A549 (cell line): Measurements from ENCODE around the gene ERMAP. TPM values are rescaled to one million over a fixed set of nuclear protein-coding genes. Genes with fewer than 3 reads are reported as not detected.

Experiments
- ATAC-seq, 2 experiments: fragments of 200-7000 bp in 1 of 2; fragments of >200 bp in 1 of 2; cut with Nextera tagmentation in 1 of 2; cut with Tn5 transposase in 1 of 2; 3 replicates each; pipeline versions ENCODE4 v1.8.0 to v1.9.1; 2018 to 2020; ENCODE audit warnings: mild to moderate bottlenecking in 1 of 2, moderate library complexity in 1 of 2
- CTCF ChIA-PET: fragments of 300-600 bp; sonication (Branson Sonifier 250); formaldehyde crosslinking; extraction: SDS; loops from one replicate; lab custom pipeline; 2021; ENCODE audit warnings: antibody characterized with exemption, inconsistent platforms; lab: Yijun Ruan, JAX
- POLR2A ChIA-PET: fragments of 350-600 bp; formaldehyde crosslinking; extraction: SDS; loops from one replicate; lab custom pipeline; 2021; ENCODE audit warnings: antibody characterized with exemption, inconsistent platforms; lab: Yijun Ruan, JAX
- DNase-seq, 2 experiments: peaks; one replicate each; pipeline versions ENCODE4 v3.0.0 to v3.0.0-alpha.2; 2011 to 2016; ENCODE audit warnings: low read depth in 1 of 2, low spot score in 1 of 2
- FAIRE-seq: peaks from 2 replicates; lab custom pipeline; 2011; peaks lifted over from hg19 to GRCh38; lab: Jason Lieb, UNC
- H3K27ac ChIP-seq, 2 experiments: fragments of >200 bp; sonication (Bioruptor Twin); formaldehyde crosslinking; 3 replicates each; pipeline ENCODE4 v1.5.1; 2016 to 2017
- H3K4me1 ChIP-seq: fragments of >200 bp; sonication (Bioruptor Twin); formaldehyde crosslinking; 3 replicates; pipeline ENCODE4 v1.6.1; 2016
- H3K4me2 ChIP-seq: fragments of >200 bp; sonication (Bioruptor Twin); formaldehyde crosslinking; 3 replicates; pipeline ENCODE4 v1.6.1; 2016
- H3K4me3 ChIP-seq: fragments of >200 bp; sonication (Bioruptor Twin); formaldehyde crosslinking; 3 replicates; pipeline ENCODE4 v1.5.1; 2016
- H3K9me3 ChIP-seq: fragments of >200 bp; sonication (Bioruptor Twin); formaldehyde crosslinking; 3 replicates; pipeline ENCODE4 v1.6.1; 2016
- CBX2 ChIP-seq: fragments of 200-600 bp; sonication (generic); IDR thresholded peaks from 2 replicates; pipeline ENCODE4 v1.6.1; 2016; ENCODE audit warnings: low read depth, mild to moderate bottlenecking, borderline replicate concordance
- CBX8 ChIP-seq: fragments of 200-600 bp; sonication (generic); IDR thresholded peaks from 2 replicates; pipeline ENCODE4 v1.6.1; 2016
- CEBPB ChIP-seq, 2 experiments: fragments of >200 bp in 1 of 2; sonication (Bioruptor Twin) in 1 of 2; formaldehyde crosslinking in 1 of 2; IDR thresholded peaks; 2 replicates each; pipeline ENCODE4 v1.6.1; 2012 to 2016
- EHF ChIP-seq: fragments of 250-450 bp; sonication (Bioruptor Pico); IDR thresholded peaks from 2 replicates; pipeline ENCODE4 v1.5.0; 2020; ENCODE audit warnings: mild to moderate bottlenecking
- EHMT2 ChIP-seq: fragments of 200-600 bp; sonication (generic); IDR thresholded peaks from 2 replicates; pipeline ENCODE4 v1.6.1; 2016; ENCODE audit warnings: antibody characterized with exemption, low read depth, mild to moderate bottlenecking, moderate library complexity
- FOSL2 ChIP-seq, 2 experiments: fragments of 450-650 bp in 1 of 2; fragments of >200 bp in 1 of 2; sonication (Bioruptor Twin) in 1 of 2; formaldehyde crosslinking; IDR thresholded peaks; 2 replicates each; pipeline versions ENCODE4 v1.5.0 to v1.6.1; 2016 to 2020; ENCODE audit warnings: mild to moderate bottlenecking in 1 of 2, moderate library complexity in 1 of 2
- HEYL ChIP-seq: fragments of 250-450 bp; sonication (Bioruptor Pico); IDR thresholded peaks from 2 replicates; pipeline ENCODE4 v1.8.0; 2021; ENCODE audit warnings: mild to moderate bottlenecking, moderate library complexity
- HOXB13 ChIP-seq: fragments of 250-450 bp; sonication (Bioruptor Pico); IDR thresholded peaks from 2 replicates; pipeline ENCODE4 v1.5.0; 2020; ENCODE audit warnings: low read depth, mild to moderate bottlenecking, moderate library complexity
- JUN ChIP-seq, 2 experiments: fragments of >200 bp; sonication (Bioruptor Twin); formaldehyde crosslinking; IDR thresholded peaks; 2 replicates in 1 of 2; 3 replicates in 1 of 2; pipeline ENCODE4 v1.6.1; 2016 to 2017
- KDM5A ChIP-seq: fragments of 200-600 bp; sonication (generic); IDR thresholded peaks from 2 replicates; pipeline ENCODE4 v1.6.1; 2016; ENCODE audit warnings: antibody characterized with exemption, mild to moderate bottlenecking
- MAFK ChIP-seq: fragments of 450-650 bp; IDR thresholded peaks from 2 replicates; pipeline ENCODE4 v1.6.1; 2014; ENCODE audit not compliant: partially characterized antibody
- NPAS2 ChIP-seq: fragments of 250-450 bp; sonication (Bioruptor Pico); IDR thresholded peaks from 2 replicates; pipeline ENCODE4 v1.8.0; 2022; ENCODE audit warnings: mild to moderate bottlenecking, moderate library complexity, borderline replicate concordance
- POLR2A ChIP-seq: IDR thresholded peaks from 2 replicates; pipeline ENCODE4 v1.6.1; 2012; ENCODE audit warnings: mild to moderate bottlenecking, low read length
- RAD21 ChIP-seq, 2 experiments: fragments of >200 bp in 1 of 2; sonication (Bioruptor Twin) in 1 of 2; formaldehyde crosslinking in 1 of 2; IDR thresholded peaks in 1 of 2; conservative IDR thresholded peaks in 1 of 2; 2 replicates in 1 of 2; 3 replicates in 1 of 2; pipeline ENCODE4 v1.6.1; 2012 to 2018; ENCODE audit warnings: inconsistent platforms in 1 of 2
- RFX5 ChIP-seq: fragments of 450-650 bp; IDR thresholded peaks from 2 replicates; pipeline ENCODE4 v1.7.1; 2014; ENCODE audit warnings: antibody characterized with exemption, mild to moderate bottlenecking, moderate library complexity
- SREBF2 ChIP-seq: fragments of 450-650 bp; IDR thresholded peaks from 2 replicates; pipeline ENCODE4 v1.6.1; 2014; ENCODE audit warnings: mild to moderate bottlenecking, moderate library complexity
- ZC3H11A ChIP-seq: fragments of 450-650 bp; IDR thresholded peaks from 2 replicates; pipeline ENCODE4 v1.6.1; 2014; ENCODE audit warnings: antibody characterized with exemption, mild to moderate bottlenecking
- WGBS: methylation state at CpG from one replicate; pipeline ENCODE4 v1.1.6; 2017; ENCODE audit errors: missing lambda C conversion rate; 5-methylcytosine and 5-hydroxymethylcytosine counted together
- polyA plus RNA-seq, 4 experiments: library from polyadenylated mRNA; depleted of rRNA in 3 of 4; stranded (reverse); fragments of >200 nt; fragmentation: RNase III in 1 of 4; extraction: RNeasy Plus Mini Kit Qiagen cat#74134 plus additional on column Dnase treatment in 1 of 4; gene quantifications; 2 replicates in 3 of 4; 3 replicates in 1 of 4; pipeline ENCODE4 v1.2.3, GENCODE V29; 2011 to 2017
- TF ChIP-seq, protein P1 (sequence below): fragments of 250-450 bp; sonication (Bioruptor Pico); IDR thresholded peaks from 2 replicates; pipeline ENCODE4 v1.5.0; 2021; ENCODE audit warnings: mild to moderate bottlenecking, moderate library complexity, borderline replicate concordance
- TF ChIP-seq, protein P2 (sequence below): IDR thresholded peaks from 2 replicates; pipeline ENCODE4 v1.6.1; 2012
- TF ChIP-seq, protein P3 (sequence below): fragments of >200 bp; sonication (Bioruptor Twin); formaldehyde crosslinking; IDR thresholded peaks from 3 replicates; pipeline ENCODE4 v1.6.1; 2016
- TF ChIP-seq, protein P4 (sequence below): IDR thresholded peaks from 2 replicates; pipeline ENCODE4 v1.6.1; 2012
- TF ChIP-seq, protein P5 (sequence below): IDR thresholded peaks from 2 replicates; pipeline ENCODE4 v1.6.1; 2012; ENCODE audit warnings: low read depth, borderline replicate concordance
- TF ChIP-seq, protein P6 (sequence below): fragments of >200 bp; sonication (Bioruptor Twin); formaldehyde crosslinking; IDR thresholded peaks from 2 replicates; pipeline ENCODE4 v1.6.1; 2016
- TF ChIP-seq, protein P7 (sequence below): fragments of 200-600 bp; sonication (generic); IDR thresholded peaks from 2 replicates; pipeline ENCODE4 v1.6.1; 2016; ENCODE audit warnings: antibody characterized with exemption, mild to moderate bottlenecking, moderate library complexity

The ERMAP gene
- polyA plus RNA-seq, 2 of the 4 experiments (the other 2 are of a cell fraction) = 5.4 to 10.7 TPM

DNA sequence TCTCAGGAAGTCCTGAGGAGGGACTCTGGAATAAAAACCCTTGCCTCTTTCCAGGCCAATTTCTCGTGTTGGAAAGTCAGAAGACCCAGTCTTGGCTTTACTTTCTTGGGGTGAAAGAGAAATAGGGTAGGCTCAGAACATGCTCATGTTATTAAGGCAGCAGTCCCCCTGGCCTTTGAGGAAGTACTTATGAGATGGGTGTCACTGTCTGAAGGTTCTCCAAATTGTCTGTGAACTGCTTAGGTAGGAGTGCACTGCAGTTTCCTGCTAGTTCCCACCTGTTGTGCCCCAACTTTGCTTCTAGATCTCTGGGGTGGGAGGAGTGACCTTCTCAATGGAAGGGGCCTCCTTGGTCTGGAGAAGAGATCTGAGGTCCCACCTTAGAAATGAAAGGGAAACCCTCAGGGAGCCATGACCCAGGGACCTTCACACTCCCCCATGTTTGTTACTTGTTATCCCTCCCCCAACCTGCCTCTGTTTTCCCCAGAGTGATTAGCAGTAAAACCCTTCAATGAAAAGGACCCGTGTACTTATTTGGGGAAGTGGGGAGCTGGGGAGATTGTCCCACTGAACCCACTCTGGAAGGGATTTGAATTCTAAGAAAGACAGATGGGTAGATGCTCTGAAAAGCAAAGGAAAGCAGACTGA, 35.2 kb downstream of the ERMAP start:
- DNase-seq (no peak), FAIRE-seq (no peak), ATAC-seq (no peak)
- no peak for TF ChIP-seq HOXB13 (CRISPR knock-in tag)
- TF ChIP-seq CBX8 = no peak
- TF ChIP-seq SREBF2 = no peak
- TF ChIP-seq POLR2A = no peak
- TF ChIP-seq RFX5 = no peak
- TF ChIP-seq ZC3H11A = no peak
- TF ChIP-seq MAFK = no peak
- TF ChIP-seq EHMT2 = no peak
- TF ChIP-seq, protein P1, sequence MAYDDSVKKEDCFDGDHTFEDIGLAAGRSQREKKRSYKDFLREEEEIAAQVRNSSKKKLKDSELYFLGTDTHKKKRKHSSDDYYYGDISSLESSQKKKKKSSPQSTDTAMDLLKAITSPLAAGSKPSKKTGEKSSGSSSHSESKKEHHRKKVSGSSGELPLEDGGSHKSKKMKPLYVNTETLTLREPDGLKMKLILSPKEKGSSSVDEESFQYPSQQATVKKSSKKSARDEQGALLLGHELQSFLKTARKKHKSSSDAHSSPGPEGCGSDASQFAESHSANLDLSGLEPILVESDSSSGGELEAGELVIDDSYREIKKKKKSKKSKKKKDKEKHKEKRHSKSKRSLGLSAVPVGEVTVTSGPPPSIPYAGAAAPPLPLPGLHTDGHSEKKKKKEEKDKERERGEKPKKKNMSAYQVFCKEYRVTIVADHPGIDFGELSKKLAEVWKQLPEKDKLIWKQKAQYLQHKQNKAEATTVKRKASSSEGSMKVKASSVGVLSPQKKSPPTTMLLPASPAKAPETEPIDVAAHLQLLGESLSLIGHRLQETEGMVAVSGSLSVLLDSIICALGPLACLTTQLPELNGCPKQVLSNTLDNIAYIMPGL = no peak
- TF ChIP-seq FOSL2 (IDR thresholded peaks at IDR 0.05) = no peak
- TF ChIP-seq FOSL2 (CRISPR knock-in tag; IDR thresholded peaks at IDR 0.05) = no peak
- TF ChIP-seq HEYL (CRISPR knock-in tag) = no peak
- Histone ChIP-seq H3K27ac (no peak overlapping the region), H3K4me2 (no peak overlapping the region), H3K4me3 (no peak overlapping the region), H3K4me1 (peaks cover 14% of the 10 kb centered on the region; the same call in 2 of the 3 replicates), H3K9me3 (peaks cover 5% of the 10 kb centered on the region; the same call in 1 of the 3 replicates)
- 100% methylated on average over 2 of the region's 2 CpGs for WGBS
- ChIA-PET CTCF (interaction anchor here (0.9 kb wide), 1 partner anchor 222 kb away, joined by 4 read pairs; no protein-coding TSS in a partner anchor), POLR2A (no interaction called here)

DNA sequence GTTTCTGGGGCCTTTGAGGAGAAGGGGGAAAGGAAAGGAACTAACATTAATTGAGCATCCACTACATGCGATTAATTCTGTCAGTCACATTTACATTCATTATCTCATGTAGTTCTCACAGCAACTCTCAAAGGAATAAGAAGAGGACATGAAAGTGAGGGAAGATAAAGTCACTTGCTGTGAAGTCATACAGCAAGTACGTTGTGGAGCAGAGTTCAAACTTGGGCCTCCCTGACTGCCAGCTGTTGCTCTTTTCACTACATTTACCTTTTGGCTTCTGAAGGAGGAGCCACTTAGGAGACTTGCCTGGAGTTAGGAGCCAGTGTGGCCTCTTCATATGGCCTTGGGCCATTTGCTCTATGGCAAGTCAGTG, 35.7 kb downstream of the ERMAP start:
- H3K4me2 ChIP-seq = no peak overlapping the region
- FAIRE-seq = no peak
- H3K4me3 ChIP-seq = no peak overlapping the region
- no peak for DNase-seq
- H3K27ac ChIP-seq = no peak overlapping the region
- no peak for ATAC-seq
- ChIA-PET POLR2A (no interaction called here), CTCF (no interaction called here)
- WGBS = 42% methylated on average over 2 of the region's 2 CpGs
- H3K9me3 ChIP-seq = peaks cover 5% of the 10 kb centered on the region; the same call in 1 of the 3 replicates
- TF ChIP-seq, protein P2, sequence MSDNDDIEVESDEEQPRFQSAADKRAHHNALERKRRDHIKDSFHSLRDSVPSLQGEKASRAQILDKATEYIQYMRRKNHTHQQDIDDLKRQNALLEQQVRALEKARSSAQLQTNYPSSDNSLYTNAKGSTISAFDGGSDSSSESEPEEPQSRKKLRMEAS = no peak
- TF ChIP-seq HEYL (CRISPR knock-in tag) = no peak
- no peak for TF ChIP-seq KDM5A
- TF ChIP-seq, protein P3, sequence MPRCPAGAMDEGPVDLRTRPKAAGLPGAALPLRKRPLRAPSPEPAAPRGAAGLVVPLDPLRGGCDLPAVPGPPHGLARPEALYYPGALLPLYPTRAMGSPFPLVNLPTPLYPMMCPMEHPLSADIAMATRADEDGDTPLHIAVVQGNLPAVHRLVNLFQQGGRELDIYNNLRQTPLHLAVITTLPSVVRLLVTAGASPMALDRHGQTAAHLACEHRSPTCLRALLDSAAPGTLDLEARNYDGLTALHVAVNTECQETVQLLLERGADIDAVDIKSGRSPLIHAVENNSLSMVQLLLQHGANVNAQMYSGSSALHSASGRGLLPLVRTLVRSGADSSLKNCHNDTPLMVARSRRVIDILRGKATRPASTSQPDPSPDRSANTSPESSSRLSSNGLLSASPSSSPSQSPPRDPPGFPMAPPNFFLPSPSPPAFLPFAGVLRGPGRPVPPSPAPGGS = no peak
- TF ChIP-seq, protein P4, sequence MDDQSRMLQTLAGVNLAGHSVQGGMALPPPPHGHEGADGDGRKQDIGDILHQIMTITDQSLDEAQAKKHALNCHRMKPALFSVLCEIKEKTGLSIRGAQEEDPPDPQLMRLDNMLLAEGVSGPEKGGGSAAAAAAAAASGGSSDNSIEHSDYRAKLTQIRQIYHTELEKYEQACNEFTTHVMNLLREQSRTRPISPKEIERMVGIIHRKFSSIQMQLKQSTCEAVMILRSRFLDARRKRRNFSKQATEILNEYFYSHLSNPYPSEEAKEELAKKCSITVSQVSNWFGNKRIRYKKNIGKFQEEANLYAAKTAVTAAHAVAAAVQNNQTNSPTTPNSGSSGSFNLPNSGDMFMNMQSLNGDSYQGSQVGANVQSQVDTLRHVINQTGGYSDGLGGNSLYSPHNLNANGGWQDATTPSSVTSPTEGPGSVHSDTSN = no peak
- TF ChIP-seq RAD21 (conservative IDR thresholded peaks at IDR 0.05 in 1 of 2, IDR thresholded peaks at IDR 0.05 in 1 of 2) = no peak
- no peak for TF ChIP-seq CBX2
- TF ChIP-seq CEBPB (IDR thresholded peaks at IDR 0.05) = no peak
- TF ChIP-seq NPAS2 (CRISPR knock-in tag) = no peak
- TF ChIP-seq, protein P5, sequence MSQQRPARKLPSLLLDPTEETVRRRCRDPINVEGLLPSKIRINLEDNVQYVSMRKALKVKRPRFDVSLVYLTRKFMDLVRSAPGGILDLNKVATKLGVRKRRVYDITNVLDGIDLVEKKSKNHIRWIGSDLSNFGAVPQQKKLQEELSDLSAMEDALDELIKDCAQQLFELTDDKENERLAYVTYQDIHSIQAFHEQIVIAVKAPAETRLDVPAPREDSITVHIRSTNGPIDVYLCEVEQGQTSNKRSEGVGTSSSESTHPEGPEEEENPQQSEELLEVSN = no peak
- TF ChIP-seq, protein P6, sequence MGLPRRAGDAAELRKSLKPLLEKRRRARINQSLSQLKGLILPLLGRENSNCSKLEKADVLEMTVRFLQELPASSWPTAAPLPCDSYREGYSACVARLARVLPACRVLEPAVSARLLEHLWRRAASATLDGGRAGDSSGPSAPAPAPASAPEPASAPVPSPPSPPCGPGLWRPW = no peak
- TF ChIP-seq, protein P7, sequence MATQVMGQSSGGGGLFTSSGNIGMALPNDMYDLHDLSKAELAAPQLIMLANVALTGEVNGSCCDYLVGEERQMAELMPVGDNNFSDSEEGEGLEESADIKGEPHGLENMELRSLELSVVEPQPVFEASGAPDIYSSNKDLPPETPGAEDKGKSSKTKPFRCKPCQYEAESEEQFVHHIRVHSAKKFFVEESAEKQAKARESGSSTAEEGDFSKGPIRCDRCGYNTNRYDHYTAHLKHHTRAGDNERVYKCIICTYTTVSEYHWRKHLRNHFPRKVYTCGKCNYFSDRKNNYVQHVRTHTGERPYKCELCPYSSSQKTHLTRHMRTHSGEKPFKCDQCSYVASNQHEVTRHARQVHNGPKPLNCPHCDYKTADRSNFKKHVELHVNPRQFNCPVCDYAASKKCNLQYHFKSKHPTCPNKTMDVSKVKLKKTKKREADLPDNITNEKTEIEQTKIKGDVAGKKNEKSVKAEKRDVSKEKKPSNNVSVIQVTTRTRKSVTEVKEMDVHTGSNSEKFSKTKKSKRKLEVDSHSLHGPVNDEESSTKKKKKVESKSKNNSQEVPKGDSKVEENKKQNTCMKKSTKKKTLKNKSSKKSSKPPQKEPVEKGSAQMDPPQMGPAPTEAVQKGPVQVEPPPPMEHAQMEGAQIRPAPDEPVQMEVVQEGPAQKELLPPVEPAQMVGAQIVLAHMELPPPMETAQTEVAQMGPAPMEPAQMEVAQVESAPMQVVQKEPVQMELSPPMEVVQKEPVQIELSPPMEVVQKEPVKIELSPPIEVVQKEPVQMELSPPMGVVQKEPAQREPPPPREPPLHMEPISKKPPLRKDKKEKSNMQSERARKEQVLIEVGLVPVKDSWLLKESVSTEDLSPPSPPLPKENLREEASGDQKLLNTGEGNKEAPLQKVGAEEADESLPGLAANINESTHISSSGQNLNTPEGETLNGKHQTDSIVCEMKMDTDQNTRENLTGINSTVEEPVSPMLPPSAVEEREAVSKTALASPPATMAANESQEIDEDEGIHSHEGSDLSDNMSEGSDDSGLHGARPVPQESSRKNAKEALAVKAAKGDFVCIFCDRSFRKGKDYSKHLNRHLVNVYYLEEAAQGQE = no peak
- TF ChIP-seq MAFK = no peak
- TF ChIP-seq SREBF2 = no peak
- no peak for TF ChIP-seq JUN (IDR thresholded peaks at IDR 0.05)
- no peak for TF ChIP-seq EHF (CRISPR knock-in tag)
- no peak for TF ChIP-seq ZC3H11A
- peaks cover 10% of the 10 kb centered on the region; the same call in 2 of the 3 replicates for H3K4me1 ChIP-seq
